RWPE1 (cell line): ENCODE results near the gene SAE1.

Experiments used
- CTCF ChIA-PET: fragments of 350-600 bp; sonication (Branson Sonifier 250); formaldehyde crosslinking; extraction: SDS; loops from one replicate; lab custom pipeline; 2021; lab: Yijun Ruan, JAX
- POLR2A ChIA-PET: fragments of 400-600 bp; formaldehyde crosslinking; extraction: SDS; loops from one replicate; lab custom pipeline; 2020; ENCODE audit warnings: antibody characterized with exemption; ENCODE audit not compliant: low non-redundant PET; lab: Yijun Ruan, JAX
- DNase-seq: peaks from one replicate; pipeline ENCODE4 v3.0.0; 2012; ENCODE audit warnings: low spot score
- H3K27ac ChIP-seq: fragments of 450-650 bp; 2 replicates; pipeline ENCODE4 v1.5.1; 2017
- TF ChIP-seq, protein P1 (sequence below): fragments of 450-650 bp; conservative IDR thresholded peaks from 2 replicates; pipeline ENCODE4 v1.5.1; 2017; ENCODE audit warnings: low read depth, mild to moderate bottlenecking

Gene SAE1

GRCh38 chr19:47093254-47093653, 37.4 kb upstream of the SAE1 start:
- TF ChIP-seq, protein P1, sequence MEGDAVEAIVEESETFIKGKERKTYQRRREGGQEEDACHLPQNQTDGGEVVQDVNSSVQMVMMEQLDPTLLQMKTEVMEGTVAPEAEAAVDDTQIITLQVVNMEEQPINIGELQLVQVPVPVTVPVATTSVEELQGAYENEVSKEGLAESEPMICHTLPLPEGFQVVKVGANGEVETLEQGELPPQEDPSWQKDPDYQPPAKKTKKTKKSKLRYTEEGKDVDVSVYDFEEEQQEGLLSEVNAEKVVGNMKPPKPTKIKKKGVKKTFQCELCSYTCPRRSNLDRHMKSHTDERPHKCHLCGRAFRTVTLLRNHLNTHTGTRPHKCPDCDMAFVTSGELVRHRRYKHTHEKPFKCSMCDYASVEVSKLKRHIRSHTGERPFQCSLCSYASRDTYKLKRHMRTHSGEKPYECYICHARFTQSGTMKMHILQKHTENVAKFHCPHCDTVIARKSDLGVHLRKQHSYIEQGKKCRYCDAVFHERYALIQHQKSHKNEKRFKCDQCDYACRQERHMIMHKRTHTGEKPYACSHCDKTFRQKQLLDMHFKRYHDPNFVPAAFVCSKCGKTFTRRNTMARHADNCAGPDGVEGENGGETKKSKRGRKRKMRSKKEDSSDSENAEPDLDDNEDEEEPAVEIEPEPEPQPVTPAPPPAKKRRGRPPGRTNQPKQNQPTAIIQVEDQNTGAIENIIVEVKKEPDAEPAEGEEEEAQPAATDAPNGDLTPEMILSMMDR = no peak
- ChIA-PET CTCF (no interaction called here), POLR2A (interaction anchor here (0.6 kb wide), 1 partner anchor 27 kb away, joined by 4 read pairs; no protein-coding TSS in a partner anchor)
- H3K27ac ChIP-seq = peak overlapping the region; percentile 73
- no peak for DNase-seq

DNA sequence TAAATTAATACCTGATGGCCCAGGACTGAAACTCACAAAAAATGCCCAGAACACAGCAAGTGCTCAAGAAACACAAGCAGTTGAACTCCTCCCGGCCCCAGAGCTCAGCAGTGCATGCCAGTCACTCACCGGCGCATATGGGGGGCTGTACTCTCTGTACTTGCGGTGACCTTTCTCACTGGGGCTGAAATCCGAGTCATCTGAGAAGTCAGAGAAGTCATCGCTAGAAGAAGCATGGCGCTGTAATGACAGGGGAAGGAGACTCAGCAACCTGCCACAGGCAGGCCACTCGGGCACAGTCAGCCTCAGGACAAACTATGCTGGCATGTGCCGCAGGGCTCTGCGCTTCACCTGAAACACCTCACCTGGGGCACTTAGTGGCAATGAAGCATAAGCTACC, 36.8 kb upstream of the SAE1 start:
- ChIA-PET CTCF (no interaction called here), POLR2A (no interaction called here)
- H3K27ac ChIP-seq = peak overlapping the region; percentile 73
- TF ChIP-seq, protein P1 = no peak
- DNase-seq = no peak

DNA sequence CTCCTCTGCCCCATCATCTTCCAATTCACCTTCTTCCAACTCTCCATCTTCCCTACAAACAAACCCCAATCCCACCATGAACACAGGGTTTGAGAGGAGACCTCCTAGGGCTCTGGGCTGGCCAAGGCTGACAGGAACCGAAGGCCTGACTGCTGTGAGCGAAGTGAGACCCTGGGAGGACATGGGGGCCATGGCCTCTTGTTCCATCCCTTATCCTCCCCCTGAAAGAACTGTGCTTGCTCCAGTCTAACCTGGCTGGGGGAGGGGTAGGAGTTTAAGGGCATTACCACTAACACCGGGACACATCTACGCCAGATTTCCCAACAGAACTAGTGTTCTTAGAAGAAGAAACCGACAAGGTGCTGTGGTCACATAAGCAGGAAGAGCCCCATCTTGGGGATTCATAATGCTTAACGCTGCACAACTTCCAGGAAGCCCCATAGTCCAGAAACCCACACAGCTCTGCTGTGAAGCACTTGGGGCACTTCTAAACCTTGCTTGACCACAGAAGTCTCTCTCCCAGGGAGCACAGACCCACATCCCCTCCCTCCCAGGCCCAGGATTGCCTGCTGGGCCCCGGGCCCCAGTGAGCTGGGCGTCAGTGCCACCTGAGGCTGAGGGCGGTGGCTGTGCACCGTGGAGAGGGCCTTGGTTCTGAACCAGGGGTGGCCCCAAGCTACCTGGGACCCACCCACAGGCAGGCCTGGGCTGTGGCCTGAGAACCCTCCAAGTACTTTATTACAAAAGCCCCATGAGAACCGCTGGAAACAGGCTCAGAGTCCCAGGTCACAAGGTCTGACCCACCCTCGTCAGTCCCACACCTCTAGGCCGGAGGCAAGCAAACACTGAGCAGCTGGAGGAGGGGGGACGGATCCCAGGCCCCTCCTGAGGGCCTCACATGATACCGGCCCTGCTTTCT, 35.8 kb upstream of the SAE1 start:
- ChIA-PET CTCF (no interaction called here), POLR2A (interaction anchor here (0.5 kb wide), 1 partner anchor 18 kb away, joined by 6 read pairs; no protein-coding TSS in a partner anchor)
- peak overlapping the region; percentile 73 for H3K27ac ChIP-seq
- DNase-seq = no peak
- TF ChIP-seq, protein P1 = no peak

DNA sequence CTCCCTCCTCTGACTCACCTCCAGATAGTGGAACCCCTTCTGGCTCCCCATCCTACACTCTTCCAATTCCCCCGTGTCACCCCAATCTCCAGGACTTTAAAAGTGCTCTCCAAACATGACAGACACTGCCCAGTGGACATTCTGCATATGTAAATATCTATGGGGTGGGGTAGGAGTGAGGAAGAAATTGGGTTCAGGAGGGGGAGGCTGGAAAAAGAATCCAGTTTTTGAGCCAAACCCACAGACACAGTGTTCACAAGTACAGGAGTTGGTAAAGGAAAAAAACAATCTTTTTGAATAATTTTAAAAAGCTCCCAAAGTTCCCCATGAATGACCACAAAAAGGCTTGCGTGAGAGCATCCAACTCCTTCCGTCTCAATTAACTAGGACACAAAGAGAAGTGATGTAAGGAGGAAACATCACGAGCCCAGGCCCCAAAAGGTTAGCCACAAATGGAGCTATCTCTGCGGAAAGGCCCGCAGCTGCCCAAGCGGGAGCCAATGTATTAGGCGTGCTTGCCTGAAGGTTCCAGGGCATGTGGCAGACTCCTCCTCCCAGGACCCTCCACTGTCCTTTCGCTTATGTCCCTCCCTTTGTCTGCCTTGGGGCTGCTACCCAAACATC, 35.0 kb upstream of the SAE1 start:
- DNase-seq = no peak
- TF ChIP-seq, protein P1 = no peak
- CTCF ChIA-PET = interaction anchor here (0.6 to 0.7 kb wide), 2 partner anchors 24 to 36 kb away, joined by 4 read pairs; no protein-coding TSS in a partner anchor
- POLR2A ChIA-PET = interaction anchor here (1.3 kb wide), 1 partner anchor 14 kb away, joined by 19 read pairs; no protein-coding TSS in a partner anchor
- peak overlapping the region; percentile 73 for H3K27ac ChIP-seq

GRCh38 chr19:47096100-47096704, 34.4 kb upstream of the SAE1 start:
- ChIA-PET CTCF (interaction anchor here (0.6 to 1.0 kb wide), 5 partner anchors 13 to 144 kb away, joined by 3 to 4 read pairs (median 4); no protein-coding TSS in a partner anchor), POLR2A (interaction anchor here (0.8 to 1.3 kb wide), 3 partner anchors 14 to 20 kb away, joined by 3 to 19 read pairs (median 5); partner anchors contain the start of gene ZC3H4)
- DNase-seq = peak; percentile 81
- TF ChIP-seq, protein P1 = no peak
- H3K27ac ChIP-seq = peak overlapping the region; percentile 73
